Adipocyte (in vitro differentiated cells): Measurements from ENCODE around the gene GCSH.
"Not testable (repeated sequence)": the region's sequence is repeated elsewhere in the genome, so short reads cannot be mapped to it uniquely, and the experiment has no call there.

Source experiments
- DNase-seq: peaks from one replicate; pipeline ENCODE4 v3.0.0-alpha.2; 2015; ENCODE audit warnings: low read depth
- H3K27me3 ChIP-seq: replicated peaks from 2 replicates; pipeline ENCODE4 v1.7.0; 2013; ENCODE audit warnings: mild to moderate bottlenecking, low read length, moderate library complexity; ENCODE audit not compliant: control insufficient read depth, insufficient read depth
- H3K36me3 ChIP-seq: 2 replicates; pipeline ENCODE4 v1.7.0; 2013; ENCODE audit warnings: low read length, mild to moderate bottlenecking, moderate library complexity; ENCODE audit not compliant: control insufficient read depth, insufficient read depth, severe bottlenecking
- H3K4me1 ChIP-seq: 2 replicates; pipeline ENCODE4 v1.7.0; 2013; ENCODE audit warnings: mild to moderate bottlenecking, low read length, moderate library complexity; ENCODE audit not compliant: control insufficient read depth, insufficient read depth
- H3K4me3 ChIP-seq: 2 replicates; pipeline ENCODE4 v1.7.0; 2013; ENCODE audit warnings: mild to moderate bottlenecking, low read length, moderate library complexity
- H3K9ac ChIP-seq: 2 replicates; pipeline ENCODE4 v1.7.0; 2013; ENCODE audit warnings: mild to moderate bottlenecking, low read length, moderate library complexity
- H3K9me3 ChIP-seq: 2 replicates; pipeline ENCODE4 v1.7.0; 2013; ENCODE audit warnings: mild to moderate bottlenecking, low read length, moderate library complexity; ENCODE audit not compliant: control insufficient read depth

Gene GCSH

GRCh38 chr16:81123092-81123852, 27.1 kb upstream of the GCSH start:
- Histone ChIP-seq H3K4me3 (no peak overlapping the region), H3K9ac (no peak overlapping the region), H3K9me3 (no peaks in the 10 kb centered on the region), H3K36me3 (peaks cover 6% of the 10 kb centered on the region), H3K27me3 (peaks cover 6% of the 10 kb centered on the region), H3K4me1 (no peaks in the 10 kb centered on the region)
- no peak for DNase-seq

- H3K36me3 ChIP-seq, result no peaks in the 10 kb centered on the region
- no peak overlapping the region for H3K9ac ChIP-seq
- no peaks in the 10 kb centered on the region for H3K9me3 ChIP-seq
- H3K4me3 ChIP-seq, result no peak overlapping the region
- H3K27me3 ChIP-seq, result peaks cover 6% of the 10 kb centered on the region
- no peaks in the 10 kb centered on the region for H3K4me1 ChIP-seq
- DNase-seq, result no peak
Measured at GRCh38 chr16:81121474-81121990, 25.3 kb upstream of the GCSH start.

- no peak overlapping the region for H3K9ac ChIP-seq
- H3K4me3 ChIP-seq, result no peak overlapping the region
- DNase-seq, result no peak
- H3K4me1 ChIP-seq, result no peaks in the 10 kb centered on the region
- peaks cover 6% of the 10 kb centered on the region for H3K27me3 ChIP-seq
- no peaks in the 10 kb centered on the region for H3K36me3 ChIP-seq
- no peaks in the 10 kb centered on the region for H3K9me3 ChIP-seq
Measured at GRCh38 chr16:81117436-81117835, 21.2 kb upstream of the GCSH start.

- no peak overlapping the region for H3K9ac ChIP-seq
Measured at GRCh38 chr16:81116285-81116684, 20.1 kb upstream of the GCSH start.

GRCh38 chr16:81112453-81112852, 16.3 kb upstream of the GCSH start:
- Histone ChIP-seq H3K36me3 (no peaks in the 10 kb centered on the region), H3K4me1 (no peaks in the 10 kb centered on the region), H3K27me3 (no peaks in the 10 kb centered on the region), H3K4me3 (no peak overlapping the region), H3K9ac (no peak overlapping the region), H3K9me3 (no peaks in the 10 kb centered on the region)
- DNase-seq, result no peak

More at GRCh38 chr16:81116285-81116684, 20.1 kb upstream of the GCSH start:
- no peak overlapping the region for H3K4me3 ChIP-seq
- H3K4me1 ChIP-seq, result no peaks in the 10 kb centered on the region
- no peaks in the 10 kb centered on the region for H3K9me3 ChIP-seq
- no peak for DNase-seq
- H3K36me3 ChIP-seq, result no peaks in the 10 kb centered on the region
- peaks cover 6% of the 10 kb centered on the region for H3K27me3 ChIP-seq

GRCh38 chr16:81109274-81109673, 13.1 kb upstream of the GCSH start:
- not testable (repeated sequence) for H3K4me1 ChIP-seq, DNase-seq, H3K36me3 ChIP-seq, H3K9ac ChIP-seq, H3K27me3 ChIP-seq, H3K9me3 ChIP-seq, H3K4me3 ChIP-seq

GRCh38 chr16:81107511-81107910, 11.3 kb upstream of the GCSH start:
- no peak overlapping the region for H3K9ac ChIP-seq
- no peaks in the 10 kb centered on the region for H3K4me1 ChIP-seq
- H3K4me3 ChIP-seq, result no peak overlapping the region
- no peak for DNase-seq
- H3K9me3 ChIP-seq, result no peaks in the 10 kb centered on the region
- no peaks in the 10 kb centered on the region for H3K36me3 ChIP-seq
- H3K27me3 ChIP-seq, result no peaks in the 10 kb centered on the region

GRCh38 chr16:81106826-81107503, 10.8 kb upstream of the GCSH start:
- Histone ChIP-seq H3K4me3 (no peak overlapping the region), H3K9me3 (no peaks in the 10 kb centered on the region), H3K9ac (no peak overlapping the region), H3K27me3 (no peaks in the 10 kb centered on the region), H3K4me1 (no peaks in the 10 kb centered on the region), H3K36me3 (no peaks in the 10 kb centered on the region)
- DNase-seq, result no peak

GRCh38 chr16:81105946-81106345, 9.8 kb upstream of the GCSH start:
- Histone ChIP-seq H3K9ac (no peak overlapping the region), H3K4me3 (no peak overlapping the region), H3K27me3 (no peaks in the 10 kb centered on the region), H3K9me3 (no peaks in the 10 kb centered on the region), H3K4me1 (no peaks in the 10 kb centered on the region), H3K36me3 (no peaks in the 10 kb centered on the region)
- no peak for DNase-seq

- peaks cover 5% of the 10 kb centered on the region for H3K4me1 ChIP-seq
Measured at GRCh38 chr16:81101702-81102101, 5.5 kb upstream of the GCSH start.

GRCh38 chr16:81099958-81100357, 3.8 kb upstream of the GCSH start:
- no peak for DNase-seq
- Histone ChIP-seq H3K27me3 (no peaks in the 10 kb centered on the region), H3K4me1 (peaks cover 7% of the 10 kb centered on the region), H3K9ac (no peak overlapping the region), H3K9me3 (no peaks in the 10 kb centered on the region), H3K36me3 (no peaks in the 10 kb centered on the region), H3K4me3 (no peak overlapping the region)

More at GRCh38 chr16:81101702-81102101, 5.5 kb upstream of the GCSH start:
- Histone ChIP-seq H3K9ac (no peak overlapping the region), H3K36me3 (no peaks in the 10 kb centered on the region), H3K9me3 (no peaks in the 10 kb centered on the region), H3K27me3 (no peaks in the 10 kb centered on the region), H3K4me3 (no peak overlapping the region)
- no peak for DNase-seq
